ENCODE measurements around the gene DLGAP1. TPM values are rescaled to one million over a fixed set of nuclear protein-coding genes. Genes with fewer than 3 reads are reported as not detected.

DLGAP1 gene
- polyA plus RNA-seq, 1 of the 3 experiments (the other 2 are of a cell fraction): not detected

- Histone ChIP-seq H3K4me2 (peak within 1 kb of the TSS; percentile 86), H3F3A (replicated peaks; ENCODE audit: insufficient read depth) (peaks cover 48% of the 10 kb centered on the region), H4K20me1 (ENCODE audit: insufficient read depth) (peaks cover 10% of the 10 kb centered on the region), H3K9me2 (no peaks in the 10 kb centered on the region), H3K9ac (peak within 1 kb of the TSS; percentile 99), H3K9me3 (no peaks in the 10 kb centered on the region), H3K4me3 (ENCODE audit: low read depth in 2 of 2, low read length in 1 of 2) (peak within 1 kb of the TSS; percentile 74 to 93), H3K27ac (ENCODE audit: low read depth in 2 of 2, low read length in 1 of 2) (peak within 1 kb of the TSS; percentile 96 to 99), H3K36me3 (replicated peaks in 1 of 2; ENCODE audit: control insufficient read depth in 1 of 2, insufficient read depth in 2 of 2, low read length in 1 of 2) (no peaks in the 10 kb centered on the region), H3K4me1 (ENCODE audit: control insufficient read depth in 1 of 2, insufficient read depth in 2 of 2, low read depth in 1 of 2, low read length in 1 of 2) (peaks cover 23 to 30% of the 10 kb centered on the region in 2 experiments), H3K27me3 (ENCODE audit: insufficient read depth) (no peaks in the 10 kb centered on the region), H2AFZ (ENCODE audit: low read depth) (no peak within 1 kb of the TSS), H3K79me2 (ENCODE audit: insufficient read depth) (peaks cover 61% of the 10 kb centered on the region)
- TF ChIP-seq RCOR1 (IDR thresholded peaks at IDR 0.05; ENCODE audit: low read length): no peak
- TF ChIP-seq, protein P1, sequence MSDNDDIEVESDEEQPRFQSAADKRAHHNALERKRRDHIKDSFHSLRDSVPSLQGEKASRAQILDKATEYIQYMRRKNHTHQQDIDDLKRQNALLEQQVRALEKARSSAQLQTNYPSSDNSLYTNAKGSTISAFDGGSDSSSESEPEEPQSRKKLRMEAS (IDR thresholded peaks at IDR 0.05; ENCODE audit: low read depth): peak; percentile 75
- TF ChIP-seq ZBTB33 (IDR thresholded peaks at IDR 0.05; ENCODE audit: borderline replicate concordance, low read depth): no peak
- TF ChIP-seq, protein P2, sequence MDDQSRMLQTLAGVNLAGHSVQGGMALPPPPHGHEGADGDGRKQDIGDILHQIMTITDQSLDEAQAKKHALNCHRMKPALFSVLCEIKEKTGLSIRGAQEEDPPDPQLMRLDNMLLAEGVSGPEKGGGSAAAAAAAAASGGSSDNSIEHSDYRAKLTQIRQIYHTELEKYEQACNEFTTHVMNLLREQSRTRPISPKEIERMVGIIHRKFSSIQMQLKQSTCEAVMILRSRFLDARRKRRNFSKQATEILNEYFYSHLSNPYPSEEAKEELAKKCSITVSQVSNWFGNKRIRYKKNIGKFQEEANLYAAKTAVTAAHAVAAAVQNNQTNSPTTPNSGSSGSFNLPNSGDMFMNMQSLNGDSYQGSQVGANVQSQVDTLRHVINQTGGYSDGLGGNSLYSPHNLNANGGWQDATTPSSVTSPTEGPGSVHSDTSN (IDR thresholded peaks at IDR 0.05): no peak
- no peak for TF ChIP-seq SMC3 (IDR thresholded peaks at IDR 0.05; ENCODE audit: low read depth, low read length)
- peak; percentile 25; the same call in 1 of the 2 replicates for TF ChIP-seq FOXJ3 (CRISPR knock-in tag; IDR thresholded peaks at IDR 0.05)
- no peak for TF ChIP-seq RAD21 (IDR thresholded peaks at IDR 0.05; ENCODE audit: low read length)
- no peak for TF ChIP-seq CHD2 (IDR thresholded peaks at IDR 0.05; ENCODE audit: low read length, partially characterized antibody)
- no peak for TF ChIP-seq EZH2phosphoT487 (IDR thresholded peaks at IDR 0.05; ENCODE audit: borderline replicate concordance, low read depth)
- TF ChIP-seq EP300 (IDR thresholded peaks at IDR 0.05; ENCODE audit: borderline replicate concordance in 1 of 2, low read depth in 1 of 2, low read length in 1 of 2): no peak; a peak in 1 of 4 replicates
- TF ChIP-seq MEF2A (IDR thresholded peaks at IDR 0.05; ENCODE audit: borderline replicate concordance, low read depth): no peak
- TF ChIP-seq RFX5 (IDR thresholded peaks at IDR 0.05; ENCODE audit: low read length): no peak
- TF ChIP-seq MXI1 (IDR thresholded peaks at IDR 0.05; ENCODE audit: low read depth, low read length): peak; percentile 65; the same call in 1 of the 2 replicates
- TF ChIP-seq, protein P3, sequence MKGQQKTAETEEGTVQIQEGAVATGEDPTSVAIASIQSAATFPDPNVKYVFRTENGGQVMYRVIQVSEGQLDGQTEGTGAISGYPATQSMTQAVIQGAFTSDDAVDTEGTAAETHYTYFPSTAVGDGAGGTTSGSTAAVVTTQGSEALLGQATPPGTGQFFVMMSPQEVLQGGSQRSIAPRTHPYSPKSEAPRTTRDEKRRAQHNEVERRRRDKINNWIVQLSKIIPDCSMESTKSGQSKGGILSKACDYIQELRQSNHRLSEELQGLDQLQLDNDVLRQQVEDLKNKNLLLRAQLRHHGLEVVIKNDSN (IDR thresholded peaks at IDR 0.05; ENCODE audit: borderline replicate concordance, low read depth): no peak
- TF ChIP-seq TAF1 (IDR thresholded peaks at IDR 0.05; ENCODE audit: borderline replicate concordance, low read depth, low read length): peak; percentile 72
- no peak for TF ChIP-seq FOSL2 (IDR thresholded peaks at IDR 0.05; ENCODE audit: borderline replicate concordance, low read depth)
- peak; percentile 62; the same call in 1 of the 2 replicates for TF ChIP-seq SIN3A (IDR thresholded peaks at IDR 0.05; ENCODE audit: borderline replicate concordance, low read depth, low read length)
- TF ChIP-seq NFIC (IDR thresholded peaks at IDR 0.05; ENCODE audit: borderline replicate concordance): peak; percentile 55
- TF ChIP-seq GABPA (IDR thresholded peaks at IDR 0.05; ENCODE audit: low read depth): no peak
- no peak for TF ChIP-seq TEAD4 (IDR thresholded peaks at IDR 0.05; ENCODE audit: borderline replicate concordance, insufficient read depth)
- TF ChIP-seq GATA2 (CRISPR knock-in tag; IDR thresholded peaks at IDR 0.05): no peak
- peak; percentile 78 for TF ChIP-seq POLR2AphosphoS5 (IDR thresholded peaks at IDR 0.05; ENCODE audit: low read depth, low read length)
- TF ChIP-seq, protein P4, sequence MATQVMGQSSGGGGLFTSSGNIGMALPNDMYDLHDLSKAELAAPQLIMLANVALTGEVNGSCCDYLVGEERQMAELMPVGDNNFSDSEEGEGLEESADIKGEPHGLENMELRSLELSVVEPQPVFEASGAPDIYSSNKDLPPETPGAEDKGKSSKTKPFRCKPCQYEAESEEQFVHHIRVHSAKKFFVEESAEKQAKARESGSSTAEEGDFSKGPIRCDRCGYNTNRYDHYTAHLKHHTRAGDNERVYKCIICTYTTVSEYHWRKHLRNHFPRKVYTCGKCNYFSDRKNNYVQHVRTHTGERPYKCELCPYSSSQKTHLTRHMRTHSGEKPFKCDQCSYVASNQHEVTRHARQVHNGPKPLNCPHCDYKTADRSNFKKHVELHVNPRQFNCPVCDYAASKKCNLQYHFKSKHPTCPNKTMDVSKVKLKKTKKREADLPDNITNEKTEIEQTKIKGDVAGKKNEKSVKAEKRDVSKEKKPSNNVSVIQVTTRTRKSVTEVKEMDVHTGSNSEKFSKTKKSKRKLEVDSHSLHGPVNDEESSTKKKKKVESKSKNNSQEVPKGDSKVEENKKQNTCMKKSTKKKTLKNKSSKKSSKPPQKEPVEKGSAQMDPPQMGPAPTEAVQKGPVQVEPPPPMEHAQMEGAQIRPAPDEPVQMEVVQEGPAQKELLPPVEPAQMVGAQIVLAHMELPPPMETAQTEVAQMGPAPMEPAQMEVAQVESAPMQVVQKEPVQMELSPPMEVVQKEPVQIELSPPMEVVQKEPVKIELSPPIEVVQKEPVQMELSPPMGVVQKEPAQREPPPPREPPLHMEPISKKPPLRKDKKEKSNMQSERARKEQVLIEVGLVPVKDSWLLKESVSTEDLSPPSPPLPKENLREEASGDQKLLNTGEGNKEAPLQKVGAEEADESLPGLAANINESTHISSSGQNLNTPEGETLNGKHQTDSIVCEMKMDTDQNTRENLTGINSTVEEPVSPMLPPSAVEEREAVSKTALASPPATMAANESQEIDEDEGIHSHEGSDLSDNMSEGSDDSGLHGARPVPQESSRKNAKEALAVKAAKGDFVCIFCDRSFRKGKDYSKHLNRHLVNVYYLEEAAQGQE (IDR thresholded peaks at IDR 0.05; ENCODE audit: low read depth, low read length): 0 out of 2 replicates have a peak, but pooled peaks have one; percentile 18
- WGBS (ENCODE audit: low lambda C conversion rate): 1% methylated on average over 46 of the region's 71 CpGs
- peak; percentile 77 for DNase-seq
- ChIA-PET POLR2A (no interaction called here), CTCF (interaction anchor here (1.2 to 6.2 kb wide), 3 partner anchors 144 to 216 kb away, joined by 9 to 66 read pairs (median 25); no protein-coding TSS in a partner anchor)
These were observed 1004.9 kb downstream of the DLGAP1 start, which contains the start of gene TGIF1 for GRCh38 chr18:3450012-3450798. Gene TGIF1, plus strand, starts transcription at chr18:3450172. Its CDS starts 318 bp downstream, at chr18:3450490.
